Measurements from ENCODE around the gene SYCE3.

- TF ChIP-seq CTCF (conservative IDR thresholded peaks at IDR 0.05; ENCODE audit: low read depth, low read length) (no peak), EZH2 (IDR thresholded peaks at IDR 0.05; ENCODE audit: borderline replicate concordance, low read depth, low read length, poor library complexity, severe bottlenecking) (no peak)
Observed at GRCh38 chr22:50585781-50586180, 23.1 kb upstream of the SYCE3 start.
